HT1080 (cell line): ENCODE results near the gene OCIAD1. TPM values are rescaled to one million over a fixed set of nuclear protein-coding genes. Genes with fewer than 3 reads are reported as not detected.

Experiments
- total RNA-seq: library from RNA; depleted of rRNA; stranded (reverse); fragments of >200 nt; shearing (Covaris generic); gene quantifications from 2 replicates; pipeline ENCODE4 v1.2.3, GENCODE V29; 2014; rRNA removed

The OCIAD1 gene
- total RNA-seq, 1 experiment from 2014 or later: 118 TPM

Other genes starting within 250 kb of the OCIAD1 start
- gene FRYL, start 50.8 kb upstream of the OCIAD1 start, total RNA-seq: 34.5 and 37.3 TPM in 2 replicates
- gene OCIAD2, start 75.7 kb downstream of the OCIAD1 start, total RNA-seq: 247 and 261 TPM in 2 replicates
- gene CWH43, start 155.2 kb downstream of the OCIAD1 start, total RNA-seq: not detected in 2 replicates